ENCODE measurements around the gene GNG5. TPM values are rescaled to one million over a fixed set of nuclear protein-coding genes. Genes with fewer than 3 reads are reported as not detected.

GNG5 gene
- total RNA-seq, 1 experiment from 2014 or later: 108 TPM

DNA sequence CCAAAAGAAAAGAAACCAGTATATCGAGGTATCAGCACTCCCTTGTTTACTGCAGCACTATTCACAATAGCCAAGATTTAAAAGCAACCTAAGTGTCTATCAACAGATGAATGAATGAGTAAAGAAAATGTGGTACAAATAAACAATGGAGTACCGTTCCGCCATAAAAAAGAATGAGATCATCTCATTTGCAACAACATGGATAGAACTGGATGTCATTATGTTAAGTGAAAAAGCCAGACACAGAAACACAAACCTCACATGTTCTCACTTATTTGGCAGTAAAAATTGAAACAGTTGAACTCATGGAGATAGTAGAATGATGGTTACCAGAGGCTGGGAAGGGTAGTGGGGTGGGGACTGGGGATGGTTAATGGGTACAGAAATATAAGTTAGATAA, 4.3 kb upstream of the GNG5 start (continued):
- TF ChIP-seq, protein P1, sequence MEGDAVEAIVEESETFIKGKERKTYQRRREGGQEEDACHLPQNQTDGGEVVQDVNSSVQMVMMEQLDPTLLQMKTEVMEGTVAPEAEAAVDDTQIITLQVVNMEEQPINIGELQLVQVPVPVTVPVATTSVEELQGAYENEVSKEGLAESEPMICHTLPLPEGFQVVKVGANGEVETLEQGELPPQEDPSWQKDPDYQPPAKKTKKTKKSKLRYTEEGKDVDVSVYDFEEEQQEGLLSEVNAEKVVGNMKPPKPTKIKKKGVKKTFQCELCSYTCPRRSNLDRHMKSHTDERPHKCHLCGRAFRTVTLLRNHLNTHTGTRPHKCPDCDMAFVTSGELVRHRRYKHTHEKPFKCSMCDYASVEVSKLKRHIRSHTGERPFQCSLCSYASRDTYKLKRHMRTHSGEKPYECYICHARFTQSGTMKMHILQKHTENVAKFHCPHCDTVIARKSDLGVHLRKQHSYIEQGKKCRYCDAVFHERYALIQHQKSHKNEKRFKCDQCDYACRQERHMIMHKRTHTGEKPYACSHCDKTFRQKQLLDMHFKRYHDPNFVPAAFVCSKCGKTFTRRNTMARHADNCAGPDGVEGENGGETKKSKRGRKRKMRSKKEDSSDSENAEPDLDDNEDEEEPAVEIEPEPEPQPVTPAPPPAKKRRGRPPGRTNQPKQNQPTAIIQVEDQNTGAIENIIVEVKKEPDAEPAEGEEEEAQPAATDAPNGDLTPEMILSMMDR (IDR thresholded peaks at IDR 0.05): no peak
- TF ChIP-seq, protein P2, sequence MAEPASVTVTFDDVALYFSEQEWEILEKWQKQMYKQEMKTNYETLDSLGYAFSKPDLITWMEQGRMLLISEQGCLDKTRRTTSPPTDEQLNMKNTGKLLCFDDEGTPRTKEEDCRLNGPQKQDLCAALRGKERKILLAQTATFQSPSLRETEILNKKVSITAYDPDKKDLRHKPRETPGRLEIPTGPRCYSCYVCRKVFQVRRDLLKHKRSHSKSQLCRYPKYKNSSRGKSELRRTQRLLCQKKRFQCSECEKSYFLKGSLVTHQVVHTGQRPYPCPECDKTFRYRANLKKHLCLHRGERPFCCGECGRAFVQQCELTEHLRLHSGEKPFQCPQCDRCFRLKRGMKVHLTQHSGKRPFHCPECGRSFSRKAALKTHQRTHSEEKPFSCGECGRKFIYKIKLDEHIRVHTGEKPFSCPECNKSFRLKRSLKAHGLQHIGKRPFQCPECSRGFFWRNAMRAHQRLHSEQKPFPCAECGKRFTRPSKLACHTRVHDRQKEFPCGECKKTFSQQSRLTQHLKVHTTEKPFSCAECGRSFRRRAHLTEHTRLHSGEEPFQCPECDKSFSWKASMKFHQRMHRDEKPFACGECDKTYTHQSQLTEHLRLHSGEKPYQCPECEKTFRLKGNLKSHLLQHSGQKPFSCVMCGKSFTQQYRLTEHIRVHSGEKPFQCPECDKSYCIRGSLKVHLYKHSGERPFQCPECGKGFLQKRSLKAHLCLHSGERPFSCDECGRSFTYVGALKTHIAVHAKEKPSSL (CRISPR knock-in tag; conservative IDR thresholded peaks at IDR 0.05): no peak
- TF ChIP-seq MXD4 (CRISPR knock-in tag; IDR thresholded peaks at IDR 0.05; ENCODE audit: borderline replicate concordance): no peak
- TF ChIP-seq TEAD1 (CRISPR knock-in tag; IDR thresholded peaks at IDR 0.05): no peak
- TF ChIP-seq, protein P3, sequence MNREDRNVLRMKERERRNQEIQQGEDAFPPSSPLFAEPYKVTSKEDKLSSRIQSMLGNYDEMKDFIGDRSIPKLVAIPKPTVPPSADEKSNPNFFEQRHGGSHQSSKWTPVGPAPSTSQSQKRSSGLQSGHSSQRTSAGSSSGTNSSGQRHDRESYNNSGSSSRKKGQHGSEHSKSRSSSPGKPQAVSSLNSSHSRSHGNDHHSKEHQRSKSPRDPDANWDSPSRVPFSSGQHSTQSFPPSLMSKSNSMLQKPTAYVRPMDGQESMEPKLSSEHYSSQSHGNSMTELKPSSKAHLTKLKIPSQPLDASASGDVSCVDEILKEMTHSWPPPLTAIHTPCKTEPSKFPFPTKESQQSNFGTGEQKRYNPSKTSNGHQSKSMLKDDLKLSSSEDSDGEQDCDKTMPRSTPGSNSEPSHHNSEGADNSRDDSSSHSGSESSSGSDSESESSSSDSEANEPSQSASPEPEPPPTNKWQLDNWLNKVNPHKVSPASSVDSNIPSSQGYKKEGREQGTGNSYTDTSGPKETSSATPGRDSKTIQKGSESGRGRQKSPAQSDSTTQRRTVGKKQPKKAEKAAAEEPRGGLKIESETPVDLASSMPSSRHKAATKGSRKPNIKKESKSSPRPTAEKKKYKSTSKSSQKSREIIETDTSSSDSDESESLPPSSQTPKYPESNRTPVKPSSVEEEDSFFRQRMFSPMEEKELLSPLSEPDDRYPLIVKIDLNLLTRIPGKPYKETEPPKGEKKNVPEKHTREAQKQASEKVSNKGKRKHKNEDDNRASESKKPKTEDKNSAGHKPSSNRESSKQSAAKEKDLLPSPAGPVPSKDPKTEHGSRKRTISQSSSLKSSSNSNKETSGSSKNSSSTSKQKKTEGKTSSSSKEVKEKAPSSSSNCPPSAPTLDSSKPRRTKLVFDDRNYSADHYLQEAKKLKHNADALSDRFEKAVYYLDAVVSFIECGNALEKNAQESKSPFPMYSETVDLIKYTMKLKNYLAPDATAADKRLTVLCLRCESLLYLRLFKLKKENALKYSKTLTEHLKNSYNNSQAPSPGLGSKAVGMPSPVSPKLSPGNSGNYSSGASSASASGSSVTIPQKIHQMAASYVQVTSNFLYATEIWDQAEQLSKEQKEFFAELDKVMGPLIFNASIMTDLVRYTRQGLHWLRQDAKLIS (CRISPR knock-in tag; IDR thresholded peaks at IDR 0.05; ENCODE audit: borderline replicate concordance): no peak

DNA sequence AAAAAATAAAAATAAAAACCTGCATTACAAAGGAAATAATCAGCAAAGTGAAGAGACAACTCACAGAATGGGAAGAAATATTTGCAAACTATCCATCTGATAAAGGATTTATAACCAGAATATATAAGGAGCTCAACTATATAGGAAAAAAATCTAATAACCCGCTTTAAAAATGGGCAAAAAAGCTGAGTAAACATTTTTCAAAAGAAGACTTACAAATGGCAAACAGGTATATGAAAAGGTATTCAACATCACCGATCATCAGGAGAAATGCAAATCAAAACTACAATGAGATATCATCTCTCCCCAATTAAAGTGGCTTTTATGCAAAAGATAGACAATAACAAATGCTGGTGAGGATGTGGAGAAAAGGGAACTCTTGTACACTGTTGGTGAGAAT, 3.8 kb upstream of the GNG5 start:
- Mint-ChIP-seq H3K4me1 (peaks cover 5% of the 10 kb centered on the region), H3K9me3 (peaks cover 11% of the 10 kb centered on the region), H3K27me3 (ENCODE audit: low read depth) (no peaks in the 10 kb centered on the region; the same call in 1 of the 2 replicates), H3K27ac (no peak overlapping the region), H3K36me3 (0 out of 2 replicates have a peak, but pooled peaks cover 6% of the 10 kb centered on the region), H3K4me3 (no peak overlapping the region)
- ChIA-PET CTCF (no interaction called here), POLR2A (no interaction called here)
- ATAC-seq: no peak
- no peak for DNase-seq (ENCODE audit: low spot score)
- TF ChIP-seq SMAD4 (CRISPR knock-in tag; IDR thresholded peaks at IDR 0.05): no peak
- no peak for TF ChIP-seq FOXJ3 (CRISPR knock-in tag; IDR thresholded peaks at IDR 0.05; ENCODE audit: borderline replicate concordance)
- no peak for TF ChIP-seq ZNF232 (CRISPR knock-in tag; IDR thresholded peaks at IDR 0.05)
- TF ChIP-seq MYBL2 (CRISPR knock-in tag; IDR thresholded peaks at IDR 0.05): no peak
- no peak for TF ChIP-seq NR3C1 (CRISPR knock-in tag; conservative IDR thresholded peaks at IDR 0.05; ENCODE audit: low read depth)
- TF ChIP-seq, protein P4, sequence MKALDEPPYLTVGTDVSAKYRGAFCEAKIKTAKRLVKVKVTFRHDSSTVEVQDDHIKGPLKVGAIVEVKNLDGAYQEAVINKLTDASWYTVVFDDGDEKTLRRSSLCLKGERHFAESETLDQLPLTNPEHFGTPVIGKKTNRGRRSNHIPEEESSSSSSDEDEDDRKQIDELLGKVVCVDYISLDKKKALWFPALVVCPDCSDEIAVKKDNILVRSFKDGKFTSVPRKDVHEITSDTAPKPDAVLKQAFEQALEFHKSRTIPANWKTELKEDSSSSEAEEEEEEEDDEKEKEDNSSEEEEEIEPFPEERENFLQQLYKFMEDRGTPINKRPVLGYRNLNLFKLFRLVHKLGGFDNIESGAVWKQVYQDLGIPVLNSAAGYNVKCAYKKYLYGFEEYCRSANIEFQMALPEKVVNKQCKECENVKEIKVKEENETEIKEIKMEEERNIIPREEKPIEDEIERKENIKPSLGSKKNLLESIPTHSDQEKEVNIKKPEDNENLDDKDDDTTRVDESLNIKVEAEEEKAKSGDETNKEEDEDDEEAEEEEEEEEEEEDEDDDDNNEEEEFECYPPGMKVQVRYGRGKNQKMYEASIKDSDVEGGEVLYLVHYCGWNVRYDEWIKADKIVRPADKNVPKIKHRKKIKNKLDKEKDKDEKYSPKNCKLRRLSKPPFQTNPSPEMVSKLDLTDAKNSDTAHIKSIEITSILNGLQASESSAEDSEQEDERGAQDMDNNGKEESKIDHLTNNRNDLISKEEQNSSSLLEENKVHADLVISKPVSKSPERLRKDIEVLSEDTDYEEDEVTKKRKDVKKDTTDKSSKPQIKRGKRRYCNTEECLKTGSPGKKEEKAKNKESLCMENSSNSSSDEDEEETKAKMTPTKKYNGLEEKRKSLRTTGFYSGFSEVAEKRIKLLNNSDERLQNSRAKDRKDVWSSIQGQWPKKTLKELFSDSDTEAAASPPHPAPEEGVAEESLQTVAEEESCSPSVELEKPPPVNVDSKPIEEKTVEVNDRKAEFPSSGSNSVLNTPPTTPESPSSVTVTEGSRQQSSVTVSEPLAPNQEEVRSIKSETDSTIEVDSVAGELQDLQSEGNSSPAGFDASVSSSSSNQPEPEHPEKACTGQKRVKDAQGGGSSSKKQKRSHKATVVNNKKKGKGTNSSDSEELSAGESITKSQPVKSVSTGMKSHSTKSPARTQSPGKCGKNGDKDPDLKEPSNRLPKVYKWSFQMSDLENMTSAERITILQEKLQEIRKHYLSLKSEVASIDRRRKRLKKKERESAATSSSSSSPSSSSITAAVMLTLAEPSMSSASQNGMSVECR (CRISPR knock-in tag; IDR thresholded peaks at IDR 0.05; ENCODE audit: borderline replicate concordance): no peak
- TF ChIP-seq KAT7 (CRISPR knock-in tag; IDR thresholded peaks at IDR 0.05; ENCODE audit: borderline replicate concordance): no peak
- TF ChIP-seq, protein P5, sequence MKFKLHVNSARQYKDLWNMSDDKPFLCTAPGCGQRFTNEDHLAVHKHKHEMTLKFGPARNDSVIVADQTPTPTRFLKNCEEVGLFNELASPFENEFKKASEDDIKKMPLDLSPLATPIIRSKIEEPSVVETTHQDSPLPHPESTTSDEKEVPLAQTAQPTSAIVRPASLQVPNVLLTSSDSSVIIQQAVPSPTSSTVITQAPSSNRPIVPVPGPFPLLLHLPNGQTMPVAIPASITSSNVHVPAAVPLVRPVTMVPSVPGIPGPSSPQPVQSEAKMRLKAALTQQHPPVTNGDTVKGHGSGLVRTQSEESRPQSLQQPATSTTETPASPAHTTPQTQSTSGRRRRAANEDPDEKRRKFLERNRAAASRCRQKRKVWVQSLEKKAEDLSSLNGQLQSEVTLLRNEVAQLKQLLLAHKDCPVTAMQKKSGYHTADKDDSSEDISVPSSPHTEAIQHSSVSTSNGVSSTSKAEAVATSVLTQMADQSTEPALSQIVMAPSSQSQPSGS (CRISPR knock-in tag; IDR thresholded peaks at IDR 0.05; ENCODE audit: borderline replicate concordance, low read depth): no peak
- TF ChIP-seq, protein P1 (IDR thresholded peaks at IDR 0.05): no peak
- TF ChIP-seq, protein P6, sequence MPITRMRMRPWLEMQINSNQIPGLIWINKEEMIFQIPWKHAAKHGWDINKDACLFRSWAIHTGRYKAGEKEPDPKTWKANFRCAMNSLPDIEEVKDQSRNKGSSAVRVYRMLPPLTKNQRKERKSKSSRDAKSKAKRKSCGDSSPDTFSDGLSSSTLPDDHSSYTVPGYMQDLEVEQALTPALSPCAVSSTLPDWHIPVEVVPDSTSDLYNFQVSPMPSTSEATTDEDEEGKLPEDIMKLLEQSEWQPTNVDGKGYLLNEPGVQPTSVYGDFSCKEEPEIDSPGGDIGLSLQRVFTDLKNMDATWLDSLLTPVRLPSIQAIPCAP (CRISPR knock-in tag; IDR thresholded peaks at IDR 0.05): no peak
- no peak for TF ChIP-seq ZNF671 (CRISPR knock-in tag; IDR thresholded peaks at IDR 0.05)
- no peak for TF ChIP-seq TP53 (CRISPR knock-in tag; IDR thresholded peaks at IDR 0.05)
- TF ChIP-seq, protein P7, sequence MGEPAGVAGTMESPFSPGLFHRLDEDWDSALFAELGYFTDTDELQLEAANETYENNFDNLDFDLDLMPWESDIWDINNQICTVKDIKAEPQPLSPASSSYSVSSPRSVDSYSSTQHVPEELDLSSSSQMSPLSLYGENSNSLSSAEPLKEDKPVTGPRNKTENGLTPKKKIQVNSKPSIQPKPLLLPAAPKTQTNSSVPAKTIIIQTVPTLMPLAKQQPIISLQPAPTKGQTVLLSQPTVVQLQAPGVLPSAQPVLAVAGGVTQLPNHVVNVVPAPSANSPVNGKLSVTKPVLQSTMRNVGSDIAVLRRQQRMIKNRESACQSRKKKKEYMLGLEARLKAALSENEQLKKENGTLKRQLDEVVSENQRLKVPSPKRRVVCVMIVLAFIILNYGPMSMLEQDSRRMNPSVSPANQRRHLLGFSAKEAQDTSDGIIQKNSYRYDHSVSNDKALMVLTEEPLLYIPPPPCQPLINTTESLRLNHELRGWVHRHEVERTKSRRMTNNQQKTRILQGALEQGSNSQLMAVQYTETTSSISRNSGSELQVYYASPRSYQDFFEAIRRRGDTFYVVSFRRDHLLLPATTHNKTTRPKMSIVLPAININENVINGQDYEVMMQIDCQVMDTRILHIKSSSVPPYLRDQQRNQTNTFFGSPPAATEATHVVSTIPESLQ (CRISPR knock-in tag; IDR thresholded peaks at IDR 0.05): no peak
